B cell (primary cell): ENCODE results near the gene GLI1.

Experiments
- EZH2 ChIP-seq: IDR thresholded peaks from 2 replicates; pipeline ENCODE4 v1.6.1; 2012; ENCODE audit warnings: borderline replicate concordance, low read depth, mild to moderate bottlenecking, moderate library complexity, low read length; ENCODE audit not compliant: insufficient read depth, poor library complexity, severe bottlenecking
- TF ChIP-seq, protein P1 (sequence below): fragments of 200-600 bp; IDR thresholded peaks from one replicate; pipeline ENCODE4 v1.8.0; 2022; ENCODE audit warnings: antibody characterized with exemption, mild to moderate bottlenecking

DNA sequence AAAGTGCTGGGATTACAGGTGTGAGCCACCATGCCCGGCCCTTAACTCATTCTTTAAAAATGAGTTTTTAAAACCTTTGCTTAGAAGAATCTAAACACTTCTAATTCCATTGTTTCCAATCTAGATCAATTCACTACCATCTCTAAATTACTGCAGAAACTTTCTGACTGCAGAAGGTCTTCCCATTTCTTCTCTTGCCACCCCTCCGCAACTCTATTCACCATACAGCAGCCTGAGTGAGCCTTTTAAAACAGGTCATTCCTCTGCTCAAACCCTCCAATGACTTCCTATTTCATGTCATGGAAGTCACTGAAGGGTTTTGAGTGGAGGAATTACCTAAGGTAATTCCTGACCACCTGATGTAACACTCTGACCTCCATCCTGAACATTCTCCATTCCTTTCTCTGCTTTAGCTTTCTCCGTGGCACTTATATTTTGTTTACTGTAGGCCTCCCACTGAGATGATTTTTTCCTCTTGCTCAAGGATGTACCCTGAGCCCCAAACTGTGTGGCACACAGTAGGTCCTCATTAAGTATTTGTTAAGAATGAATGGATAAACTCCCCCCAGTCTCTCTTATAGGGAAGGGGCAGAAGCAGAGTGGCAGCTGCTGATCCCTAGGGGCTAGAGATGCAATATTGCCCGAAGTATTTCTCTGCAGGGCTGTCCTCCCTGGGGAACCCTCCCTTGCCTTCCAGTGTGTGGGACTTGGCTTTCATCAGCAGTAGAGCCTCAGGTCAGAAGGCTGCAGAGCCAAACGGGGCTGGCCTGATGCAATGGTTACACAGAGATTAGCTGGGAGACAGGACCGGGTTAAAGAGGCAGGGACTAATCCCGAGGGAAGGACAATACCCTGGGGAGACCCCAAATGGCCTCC lies 59.6 kb downstream of the GLI1 start:
- no peak for TF ChIP-seq EZH2
- TF ChIP-seq, protein P1, sequence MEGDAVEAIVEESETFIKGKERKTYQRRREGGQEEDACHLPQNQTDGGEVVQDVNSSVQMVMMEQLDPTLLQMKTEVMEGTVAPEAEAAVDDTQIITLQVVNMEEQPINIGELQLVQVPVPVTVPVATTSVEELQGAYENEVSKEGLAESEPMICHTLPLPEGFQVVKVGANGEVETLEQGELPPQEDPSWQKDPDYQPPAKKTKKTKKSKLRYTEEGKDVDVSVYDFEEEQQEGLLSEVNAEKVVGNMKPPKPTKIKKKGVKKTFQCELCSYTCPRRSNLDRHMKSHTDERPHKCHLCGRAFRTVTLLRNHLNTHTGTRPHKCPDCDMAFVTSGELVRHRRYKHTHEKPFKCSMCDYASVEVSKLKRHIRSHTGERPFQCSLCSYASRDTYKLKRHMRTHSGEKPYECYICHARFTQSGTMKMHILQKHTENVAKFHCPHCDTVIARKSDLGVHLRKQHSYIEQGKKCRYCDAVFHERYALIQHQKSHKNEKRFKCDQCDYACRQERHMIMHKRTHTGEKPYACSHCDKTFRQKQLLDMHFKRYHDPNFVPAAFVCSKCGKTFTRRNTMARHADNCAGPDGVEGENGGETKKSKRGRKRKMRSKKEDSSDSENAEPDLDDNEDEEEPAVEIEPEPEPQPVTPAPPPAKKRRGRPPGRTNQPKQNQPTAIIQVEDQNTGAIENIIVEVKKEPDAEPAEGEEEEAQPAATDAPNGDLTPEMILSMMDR: no peak
